HG02938 (cell line): ENCODE results near the gene SPOCK1.
"Not testable (repeated sequence)": the region's sequence is repeated elsewhere in the genome, so short reads cannot be mapped to it uniquely, and the experiment has no call there.

Experiments
- ATAC-seq: cut with Tn5 transposase; IDR thresholded peaks from one replicate; pipeline ENCODE4 v1.9.1; 2021; ENCODE audit warnings: mild to moderate bottlenecking, moderate library complexity; ENCODE audit not compliant: unreplicated experiment

SPOCK1 gene

DNA sequence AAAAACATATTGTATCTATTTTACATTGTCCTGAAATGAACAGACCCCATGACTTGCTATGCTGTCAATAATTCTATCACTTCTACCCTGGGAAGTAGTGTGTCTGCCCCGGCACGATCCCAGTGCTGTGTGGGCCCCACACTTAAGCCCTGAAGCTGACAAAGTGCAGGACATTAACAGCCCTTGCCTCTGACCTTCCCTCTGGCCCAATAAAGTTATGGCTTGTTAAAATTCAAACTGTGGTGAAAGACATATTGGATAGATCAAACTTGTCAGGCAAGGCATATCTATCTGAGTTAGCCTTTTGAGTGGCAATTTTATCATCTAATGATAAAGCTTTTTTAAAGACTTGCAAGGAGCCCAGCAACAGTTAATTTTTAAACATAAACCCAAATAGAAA lies 229.2 kb downstream of the SPOCK1 start:
- no peak for ATAC-seq

DNA sequence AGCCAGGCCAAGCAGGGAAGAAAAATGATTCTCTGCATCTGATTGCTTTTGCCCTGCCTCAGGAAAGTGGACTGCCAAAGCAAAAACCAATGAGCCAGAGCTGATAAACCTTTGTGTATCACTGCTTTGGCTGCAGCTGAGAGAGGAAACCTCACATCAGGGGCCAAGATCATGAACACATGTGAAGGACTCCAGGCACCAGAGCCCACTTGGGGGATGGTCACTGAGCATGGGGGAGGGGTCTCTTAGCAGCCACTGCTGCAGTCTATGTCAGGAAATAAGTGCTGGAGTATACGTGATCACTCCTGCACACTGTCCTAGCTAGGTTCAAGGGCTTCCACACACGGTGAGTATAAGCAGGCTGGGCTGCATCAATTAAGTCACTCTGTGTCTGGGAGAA lies 229.9 kb downstream of the SPOCK1 start:
- no peak for ATAC-seq

DNA sequence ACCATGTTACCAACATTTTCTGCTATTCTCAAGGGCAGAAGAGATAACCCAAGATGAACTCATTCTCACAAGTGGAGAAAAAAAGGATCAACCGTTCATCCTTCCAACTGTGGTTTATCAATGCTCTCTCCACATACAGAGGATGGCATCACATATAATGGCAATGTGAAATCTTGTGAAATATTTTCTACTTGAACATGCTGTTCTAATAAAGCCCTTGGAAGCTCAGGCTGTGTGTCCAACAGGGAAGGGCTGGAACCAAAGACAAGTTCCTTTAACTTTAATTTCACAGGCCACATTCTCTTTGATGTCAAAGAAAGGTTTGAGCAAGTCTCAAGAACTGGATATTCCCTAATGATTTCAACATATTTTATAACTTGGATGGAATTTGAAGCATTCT lies 230.5 kb downstream of the SPOCK1 start:
- no peak for ATAC-seq

DNA sequence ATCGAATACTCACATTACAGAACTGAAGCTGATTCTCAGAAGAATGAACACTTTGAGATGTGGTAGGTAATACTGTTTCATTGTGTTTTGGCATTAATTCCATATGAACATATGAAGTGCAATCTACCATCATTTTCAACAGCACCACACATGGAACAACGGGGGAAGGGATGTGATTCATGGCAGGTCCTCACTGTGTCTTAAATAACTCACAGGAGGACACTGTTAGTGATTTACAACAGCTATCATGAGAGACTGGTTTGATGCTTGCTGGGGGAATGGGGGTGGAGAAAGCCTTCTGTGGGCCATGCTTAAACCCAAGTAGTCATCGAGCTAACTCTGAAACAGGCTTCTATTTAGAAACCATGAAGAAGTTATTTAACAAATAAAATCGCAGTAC lies 232.9 kb downstream of the SPOCK1 start:
- no peak for ATAC-seq

DNA sequence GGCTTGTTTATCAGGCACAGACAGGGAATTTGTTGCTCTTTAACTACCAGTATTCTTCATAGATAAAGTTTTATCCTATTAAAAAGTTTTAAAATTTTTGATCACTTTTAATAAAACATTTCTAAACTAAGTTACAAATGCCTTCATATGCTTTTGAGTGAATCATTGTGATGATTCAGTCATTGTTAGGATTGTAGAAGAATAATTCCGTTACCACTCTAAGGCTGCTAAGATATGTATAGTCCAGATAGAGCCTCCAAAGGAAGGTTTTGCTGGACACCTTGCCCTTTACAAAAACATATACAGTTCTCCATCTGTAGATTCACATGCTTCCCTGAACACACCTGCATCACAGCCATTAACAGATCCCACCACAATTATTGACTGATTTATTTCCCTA lies 233.7 kb downstream of the SPOCK1 start:
- no peak for ATAC-seq

DNA sequence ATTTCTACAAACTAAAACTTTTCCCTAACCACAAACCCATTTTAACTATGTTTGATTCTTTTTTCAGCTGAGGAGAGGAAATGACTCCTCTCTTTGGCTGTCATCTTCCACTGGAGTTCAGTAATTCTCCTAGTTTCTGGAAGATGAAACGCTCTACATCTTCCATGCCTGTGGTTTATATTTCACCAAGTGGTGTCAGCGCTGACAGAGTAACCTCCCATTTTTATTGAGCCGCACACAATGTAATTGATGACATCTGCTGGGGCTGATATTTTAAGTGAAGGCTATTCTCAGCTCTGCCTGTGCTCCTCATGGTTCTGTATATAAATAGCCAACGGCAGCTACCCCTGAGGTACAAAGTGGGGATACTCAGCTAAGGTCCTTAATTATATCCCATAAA lies 234.6 kb downstream of the SPOCK1 start:
- no peak for ATAC-seq

DNA sequence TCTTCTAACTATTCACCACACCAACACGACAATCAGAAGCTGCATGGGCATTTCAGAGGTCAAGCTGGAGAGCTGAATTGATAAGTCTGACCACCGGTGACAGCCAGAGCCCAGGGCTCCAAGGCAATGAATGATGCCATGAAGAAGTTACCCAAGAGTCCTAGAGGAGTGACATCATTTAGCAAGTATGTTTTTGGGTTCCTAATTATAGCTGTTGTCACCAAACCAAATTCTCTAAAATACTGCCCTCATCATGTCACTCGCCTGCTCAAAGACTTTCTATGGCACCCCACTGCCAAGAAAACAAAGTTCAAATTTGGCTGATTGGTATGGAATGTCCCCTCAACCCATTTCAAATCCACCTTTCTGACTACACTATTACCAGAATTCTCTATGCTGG lies 235.1 kb downstream of the SPOCK1 start:
- ATAC-seq, result no peak

DNA sequence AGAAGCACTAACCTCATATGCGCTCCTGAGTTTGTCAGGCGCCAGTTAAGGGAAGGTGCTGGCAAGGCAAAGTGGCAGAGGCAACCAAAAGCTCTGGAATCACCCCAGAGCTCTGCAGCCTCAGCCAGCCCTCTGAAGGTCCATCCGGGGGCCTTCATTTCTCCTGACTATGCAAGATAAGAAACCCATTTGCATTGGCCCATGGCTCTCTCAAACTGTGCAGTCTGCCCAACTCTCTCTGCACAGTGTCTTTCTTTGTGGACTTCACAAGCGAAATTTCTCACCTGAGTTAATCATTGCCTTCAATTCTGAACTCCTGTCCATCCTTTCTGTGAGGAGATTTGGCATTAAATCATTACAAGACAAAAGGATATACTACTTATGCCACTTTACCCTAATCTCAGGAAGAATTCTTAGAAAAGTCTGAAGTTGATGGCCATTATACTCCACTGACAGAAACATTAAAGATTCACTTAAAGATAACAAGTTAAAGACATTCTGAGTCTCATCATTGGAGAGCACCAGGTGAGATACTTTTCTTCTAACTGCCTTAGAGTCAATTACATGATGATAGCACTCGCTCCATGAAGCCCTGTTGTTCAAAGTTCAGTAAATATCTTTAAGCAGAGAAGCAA lies 235.6 kb downstream of the SPOCK1 start:
- no peak for ATAC-seq

DNA sequence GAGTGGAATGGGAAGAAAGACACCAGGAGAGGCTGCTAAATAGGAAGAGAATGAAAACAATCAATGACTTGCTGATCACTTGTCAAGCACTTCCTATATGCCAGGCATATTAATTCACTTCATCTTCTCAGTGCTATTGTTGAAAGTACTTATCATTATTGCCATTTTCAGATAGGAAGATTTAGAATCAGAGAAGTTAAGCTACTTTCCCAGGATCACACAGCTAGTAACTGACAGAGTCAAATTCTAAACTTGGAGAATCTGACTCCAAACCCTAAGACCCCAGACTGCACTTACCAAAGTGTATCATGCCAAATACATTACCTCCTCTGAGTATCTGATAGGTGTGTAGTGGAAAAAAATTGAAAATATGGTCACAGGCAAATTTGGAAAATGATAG lies 236.3 kb downstream of the SPOCK1 start:
- no peak for ATAC-seq

DNA sequence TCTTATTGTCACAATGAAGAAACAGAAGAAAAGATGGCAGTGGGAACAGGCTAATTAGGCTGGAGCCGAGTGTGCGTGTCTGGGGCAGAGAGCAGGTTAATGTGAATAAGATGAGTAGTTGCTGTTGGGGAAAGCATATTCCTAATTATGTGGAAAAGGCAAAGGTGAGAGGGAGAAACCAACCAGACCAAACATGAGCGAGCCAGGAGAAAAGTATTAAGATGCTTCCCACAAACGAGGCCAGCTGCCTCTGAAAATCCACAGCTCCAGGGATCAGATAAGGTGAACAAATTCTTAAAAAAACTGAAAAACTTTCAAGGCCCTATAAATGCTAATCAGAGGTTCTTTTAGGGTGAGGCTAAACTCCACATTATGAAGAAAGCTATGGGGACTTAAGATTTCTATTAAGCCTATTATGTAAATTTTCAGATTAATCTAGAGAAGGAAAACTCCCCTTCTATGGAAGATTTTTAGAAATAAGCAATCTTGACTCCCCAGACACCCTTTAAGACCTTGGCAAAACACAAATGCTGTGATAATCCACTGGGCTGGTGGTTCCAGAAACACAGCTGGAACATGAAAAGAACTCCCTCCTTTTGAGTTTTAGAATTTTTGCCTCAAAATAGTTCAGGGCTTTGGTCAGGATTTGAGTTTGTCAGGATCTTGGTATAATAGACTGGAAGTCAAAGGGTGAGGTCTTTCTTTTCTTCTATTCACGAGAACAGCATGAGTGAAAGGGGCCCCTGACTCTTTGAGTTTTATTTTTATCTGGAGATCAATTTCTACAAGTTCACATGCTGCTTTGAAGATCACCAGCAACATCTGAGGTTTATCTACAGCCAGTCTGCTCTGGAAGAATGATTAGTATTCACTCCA lies 238.1 kb downstream of the SPOCK1 start:
- no peak for ATAC-seq

DNA sequence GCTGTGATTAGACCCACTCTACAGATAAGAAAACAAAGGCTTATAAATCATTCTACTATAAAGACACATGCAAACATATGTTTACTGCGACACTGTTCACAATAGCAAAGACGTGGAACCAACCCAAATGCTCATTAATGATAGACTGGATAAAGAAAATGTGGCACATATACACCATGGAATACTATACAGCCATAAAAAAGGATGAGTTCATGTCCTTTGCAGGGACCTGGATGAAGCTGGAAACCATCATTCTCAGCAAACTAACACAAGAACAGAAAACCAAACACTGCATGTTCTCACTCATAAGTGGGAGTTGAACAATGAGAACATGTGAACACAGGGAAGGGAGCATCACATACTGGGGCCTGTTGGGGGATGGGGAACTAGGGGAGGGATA lies 240.0 kb downstream of the SPOCK1 start:
- ATAC-seq, result not testable (repeated sequence)

DNA sequence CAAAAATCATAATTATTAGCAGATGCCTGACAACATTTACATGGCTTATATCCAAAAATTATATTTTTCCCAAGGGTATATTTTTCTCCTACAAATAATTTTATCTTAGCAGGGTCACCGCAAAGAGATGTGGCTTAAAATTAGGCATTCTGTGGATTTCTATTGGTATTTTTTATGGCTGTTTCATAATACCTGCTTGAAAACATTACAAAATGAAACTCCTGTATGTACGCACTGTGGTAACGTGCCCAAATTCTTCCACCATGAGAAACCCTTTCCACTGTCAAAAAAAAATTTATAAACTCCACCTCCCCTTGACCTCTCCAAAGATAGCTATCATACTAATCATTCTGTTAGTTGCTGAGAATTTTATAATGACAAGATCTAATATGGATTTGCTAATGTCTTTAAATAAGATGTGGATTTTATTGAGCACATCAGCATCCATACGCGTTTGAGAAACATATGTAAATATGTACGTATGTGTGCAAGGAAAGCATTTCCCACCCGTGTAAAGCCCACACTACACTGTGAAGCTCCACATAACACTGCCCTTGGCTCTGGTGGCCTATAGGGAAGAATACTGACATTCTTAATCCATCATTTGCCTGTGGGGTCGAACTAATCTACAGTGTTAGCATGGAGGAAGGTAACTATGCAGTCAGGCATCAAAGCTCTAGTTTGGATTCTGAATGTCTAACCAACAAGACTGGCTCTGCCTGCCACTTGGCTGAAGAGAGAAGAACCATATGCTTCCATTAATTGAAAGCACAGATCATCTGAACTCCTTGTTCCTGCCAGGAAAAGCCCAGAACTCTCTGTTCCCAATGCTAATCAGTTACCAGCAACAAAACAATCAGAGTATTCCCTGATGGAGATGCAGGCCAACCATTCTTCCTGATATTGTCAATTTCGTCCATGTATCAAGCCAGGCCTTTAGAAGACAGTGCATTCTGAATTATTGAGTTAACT lies 244.7 kb downstream of the SPOCK1 start:
- no peak for ATAC-seq

DNA sequence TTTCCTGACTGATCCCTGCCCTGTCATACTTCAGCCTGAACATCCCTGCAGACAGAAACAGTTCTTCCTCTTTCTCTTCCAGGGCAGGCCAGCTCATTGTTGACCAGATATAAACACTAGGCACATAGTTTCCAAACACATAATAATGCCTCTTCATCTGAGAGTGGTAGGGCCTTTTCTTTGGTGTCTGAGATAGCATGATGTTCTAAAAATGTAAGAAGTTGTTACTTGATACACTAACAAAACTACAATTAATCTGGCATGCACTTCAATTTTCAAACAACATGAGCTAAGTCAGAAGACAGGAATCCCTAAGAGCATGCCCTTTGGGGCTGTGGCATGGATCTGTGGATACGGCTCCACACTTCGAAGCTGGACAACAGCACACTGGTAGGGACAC lies 246.6 kb downstream of the SPOCK1 start:
- no peak for ATAC-seq

DNA sequence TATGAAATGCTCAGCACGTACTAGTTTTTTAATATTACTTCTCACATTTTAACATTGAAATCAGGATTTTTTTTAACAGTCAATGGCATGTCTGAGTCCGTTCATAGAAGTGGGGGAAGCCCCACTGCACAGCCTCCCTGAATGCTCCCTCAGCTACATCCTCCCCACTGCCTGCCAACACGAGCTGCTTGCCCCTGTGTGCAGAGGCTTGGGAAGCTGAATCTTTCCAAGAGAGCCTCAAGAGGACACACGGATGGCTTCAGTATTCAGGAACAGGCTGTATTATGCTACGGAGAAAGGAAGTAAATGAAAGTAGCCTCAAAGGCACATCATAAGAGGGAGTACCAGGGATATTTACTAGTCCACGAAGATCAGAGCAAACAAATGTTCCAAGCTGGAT lies 248.7 kb downstream of the SPOCK1 start:
- no peak for ATAC-seq

DNA sequence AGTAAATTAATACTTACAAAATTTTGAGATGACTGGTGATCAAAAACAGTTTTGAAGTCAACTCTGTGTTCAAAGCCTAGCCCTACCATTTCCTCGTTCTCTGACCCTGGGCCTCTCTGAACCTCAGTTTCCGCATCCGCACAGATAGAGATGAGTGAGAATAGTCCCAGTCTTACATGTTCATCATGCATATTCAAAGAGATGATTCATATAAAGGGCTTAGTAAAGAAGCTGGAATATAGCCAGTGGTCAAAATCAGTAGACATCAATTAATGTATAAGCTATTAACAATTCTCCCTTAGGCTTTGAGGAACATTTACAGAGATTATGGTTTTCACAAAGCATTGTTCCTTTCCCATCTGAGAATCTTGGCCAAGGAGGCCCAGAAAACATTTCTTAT lies 250.6 kb downstream of the SPOCK1 start:
- ATAC-seq, result no peak

DNA sequence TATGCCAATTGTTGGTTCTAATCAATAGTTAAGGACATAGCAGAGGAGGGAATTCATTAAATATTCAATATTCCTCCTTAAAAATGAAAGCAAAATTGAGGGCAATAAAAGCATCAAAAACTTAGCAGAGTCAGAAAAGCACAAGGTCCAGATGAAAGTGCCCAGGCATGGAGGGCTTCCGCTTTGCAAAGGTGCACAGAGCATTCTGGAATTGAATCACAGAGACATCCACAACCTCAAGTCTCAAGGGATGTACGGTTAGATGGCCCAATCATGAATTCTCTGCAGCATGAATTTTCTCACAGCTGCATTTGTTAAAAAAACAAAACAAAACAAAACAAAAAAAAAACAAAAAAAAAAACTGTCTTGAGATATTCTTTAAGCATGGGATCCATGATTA lies 253.7 kb downstream of the SPOCK1 start:
- no peak for ATAC-seq

DNA sequence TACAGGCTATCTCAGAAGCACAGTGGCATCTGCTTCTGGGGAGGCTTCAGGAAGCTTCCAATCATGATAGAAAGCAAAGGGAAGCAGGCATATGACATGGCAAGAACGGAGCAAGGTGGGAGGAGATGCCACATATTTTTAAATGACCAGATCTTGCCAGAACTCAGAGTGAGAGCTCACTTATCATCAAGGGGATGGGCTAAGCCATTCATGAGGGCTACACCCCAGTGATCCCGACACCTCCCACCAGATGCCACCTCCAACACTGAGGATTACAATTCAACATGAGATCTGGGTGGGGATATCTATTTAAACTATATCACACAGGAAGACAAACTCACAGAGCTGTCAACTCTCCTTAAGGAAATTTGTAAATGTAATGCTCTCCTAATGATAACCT lies 258.8 kb downstream of the SPOCK1 start:
- no peak for ATAC-seq

DNA sequence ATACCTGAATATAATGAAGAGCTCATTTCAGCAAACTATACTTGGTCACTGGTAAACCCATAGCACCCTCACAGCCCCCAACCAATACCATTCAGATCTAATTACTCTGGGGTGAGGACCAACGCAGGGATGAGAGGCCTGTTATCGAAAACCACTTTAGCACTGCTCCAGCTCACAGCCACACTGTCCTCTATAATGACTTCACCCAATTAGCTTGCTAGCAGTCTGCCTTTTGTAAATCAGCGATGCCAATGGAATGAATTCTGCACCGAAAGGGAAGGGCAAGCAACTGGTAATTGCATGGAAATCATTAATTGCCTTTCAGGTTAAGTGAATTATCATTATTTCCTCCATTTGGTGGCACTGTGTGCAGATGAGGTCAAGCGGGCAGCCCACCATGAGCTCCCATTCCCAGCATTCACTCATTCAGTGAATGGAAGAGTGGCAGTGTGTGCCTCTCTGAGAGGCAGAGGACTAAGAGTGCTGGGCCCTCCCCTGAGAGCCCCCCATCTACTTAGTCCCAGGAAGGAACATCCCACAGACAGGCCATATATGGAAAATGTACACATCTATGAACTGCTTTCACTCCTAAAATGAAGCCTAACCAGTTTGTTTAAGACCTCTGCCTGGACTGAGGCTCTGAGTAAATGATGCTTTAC lies 262.1 kb downstream of the SPOCK1 start:
- no peak for ATAC-seq

DNA sequence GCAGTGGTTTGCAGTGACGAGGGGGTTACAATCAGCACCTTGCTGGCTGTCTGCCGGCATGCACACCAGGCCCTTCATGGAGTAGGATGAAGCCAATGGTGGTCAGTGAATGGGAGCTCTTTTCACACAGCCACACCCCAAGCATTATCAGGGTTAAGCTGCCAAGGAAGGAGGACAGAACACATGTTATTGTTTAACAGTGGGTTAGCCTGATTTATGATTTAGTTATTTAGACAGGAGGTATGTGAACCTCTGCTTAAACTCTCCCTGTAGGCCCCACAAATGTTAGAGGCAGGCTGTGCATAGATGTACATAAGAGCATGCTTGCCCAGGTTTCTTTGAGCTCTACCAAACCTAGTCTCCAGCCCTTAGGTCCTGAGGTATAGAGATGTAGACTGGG lies 262.9 kb downstream of the SPOCK1 start:
- no peak for ATAC-seq

DNA sequence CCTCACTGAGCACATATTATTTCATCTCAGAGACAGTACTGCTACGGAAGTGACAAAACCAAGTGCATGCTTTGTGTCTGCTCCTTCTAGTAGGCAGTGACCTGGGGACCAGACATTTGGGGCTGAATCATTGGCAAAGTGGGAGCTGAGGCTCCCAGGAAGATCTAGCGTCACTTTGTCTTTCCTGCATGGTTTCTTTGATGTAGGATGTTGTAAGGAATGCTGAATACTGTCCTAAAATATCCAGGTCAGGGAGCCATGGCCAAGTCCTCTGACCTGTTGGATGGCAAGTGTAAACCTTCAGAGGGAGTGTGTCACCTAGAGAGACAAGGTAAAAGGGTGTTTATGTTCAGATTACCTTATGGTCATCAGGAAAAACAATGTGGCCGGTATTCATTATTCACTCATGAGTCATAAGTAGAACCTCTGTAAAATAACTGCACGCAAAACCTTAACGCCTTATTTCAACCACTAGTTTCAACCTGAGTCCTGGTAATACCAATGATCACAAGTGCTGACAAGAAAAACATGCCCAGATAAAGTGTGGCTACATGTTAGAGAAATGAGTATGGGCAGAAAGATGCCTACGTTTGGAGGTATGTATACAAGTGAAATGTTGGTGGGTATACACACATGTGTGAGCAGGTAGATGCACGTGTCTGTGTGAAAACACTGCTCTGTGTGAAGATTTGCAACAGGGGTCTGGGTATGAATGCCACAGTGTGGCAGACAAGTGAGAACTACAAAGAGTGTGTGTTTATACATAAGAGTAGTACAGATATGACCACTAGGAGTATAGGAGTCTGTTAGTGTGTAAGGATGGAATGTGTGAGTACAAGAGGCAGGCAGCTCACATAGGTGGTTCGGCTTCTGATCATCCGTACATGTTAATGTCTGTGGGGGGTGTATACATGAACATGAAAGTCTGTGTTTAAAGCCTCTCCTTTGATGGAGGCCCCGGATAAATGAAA lies 263.9 kb downstream of the SPOCK1 start:
- ATAC-seq, result no peak
